GM12878 (cell line): Measurements from ENCODE around the gene DPP6. TPM values are rescaled to one million over a fixed set of nuclear protein-coding genes. Genes with fewer than 3 reads are reported as not detected.

Experiments
- ATAC-seq: fragments of 200-7000 bp; cut with Tn5 transposase; 3 replicates; pipeline ENCODE4 v1.9.1; 2020; ENCODE audit warnings: mild to moderate bottlenecking, moderate library complexity
- BruUV-seq: library from RNA; stranded (reverse); fragments of 400-500 nt; replicated peaks from 2 replicates; lab custom pipeline; 2021; lab: Mats Ljungman, UMichigan
- CTCF ChIA-PET: fragments of 300-600 bp; sonication (Branson Sonifier 250); formaldehyde crosslinking; extraction: SDS; loops from one replicate; lab custom pipeline; 2021; ENCODE audit warnings: inconsistent platforms; lab: Yijun Ruan, JAX
- POLR2A ChIA-PET: fragments of 350-600 bp; formaldehyde crosslinking; extraction: SDS; loops from one replicate; lab custom pipeline; 2021; ENCODE audit warnings: inconsistent platforms; lab: Charles Lee
- RAD21 ChIA-PET: fragments of 300-600 bp; sonication (Branson Sonifier 250); formaldehyde crosslinking; loops from one replicate; lab custom pipeline; 2023; ENCODE audit warnings: antibody characterized with exemption; ENCODE audit not compliant: unreplicated experiment; lab: Charles Lee
- SMC1A ChIA-PET: fragments of 300-600 bp; sonication (Branson Sonifier 250); formaldehyde crosslinking; loops from one replicate; lab custom pipeline; 2023; ENCODE audit not compliant: unreplicated experiment, uncharacterized antibody; lab: Charles Lee
- DNase-seq: peaks from one replicate; pipeline ENCODE4 v3.0.0-alpha.2; 2011; ENCODE audit warnings: low read depth, low spot score
- FAIRE-seq: peaks from 3 replicates; lab custom pipeline; 2011; peaks lifted over from hg19 to GRCh38; lab: Jason Lieb, UNC
- H2AFZ ChIP-seq: 2 replicates; pipeline ENCODE4 v1.6.0; 2011; ENCODE audit warnings: low read depth, low read length, control low read depth; ENCODE audit not compliant: control insufficient read depth
- H3K27ac ChIP-seq: 2 replicates; pipeline ENCODE4 v1.5.1; 2011; ENCODE audit warnings: control low read depth; ENCODE audit not compliant: control insufficient read depth, insufficient read depth
- H3K27me3 ChIP-seq, 2 experiments: replicated peaks in 1 of 2; 2 replicates each; pipeline versions ENCODE4 v1.6.0 to v1.6.1; 2011; ENCODE audit warnings: low read length in 1 of 2; ENCODE audit not compliant: control insufficient read depth in 2 of 2, insufficient read depth in 2 of 2
- H3K36me3 ChIP-seq, 2 experiments: 2 replicates each; pipeline ENCODE4 v1.5.1; 2011; ENCODE audit warnings: low read length in 1 of 2; ENCODE audit not compliant: control insufficient read depth in 2 of 2, insufficient read depth in 2 of 2
- H3K4me1 ChIP-seq: 2 replicates; pipeline ENCODE4 v1.6.1; 2011; ENCODE audit warnings: mild to moderate bottlenecking, low read length, moderate library complexity, mixed read lengths; ENCODE audit not compliant: control insufficient read depth, insufficient read depth
- H3K4me2 ChIP-seq: 2 replicates; pipeline ENCODE4 v1.6.0; 2011; ENCODE audit warnings: control low read depth; ENCODE audit not compliant: control insufficient read depth, insufficient read depth
- H3K4me3 ChIP-seq: fragments of 200-600 bp; sonication (generic); 2 replicates; pipeline ENCODE4 v1.5.1; 2016
- H3K79me2 ChIP-seq: 2 replicates; pipeline ENCODE4 v1.6.0; 2011; ENCODE audit warnings: low read length; ENCODE audit not compliant: control insufficient read depth, insufficient read depth
- H3K9ac ChIP-seq: 2 replicates; pipeline ENCODE4 v1.8.0; 2011; ENCODE audit warnings: low read length, control low read depth, mixed read lengths; ENCODE audit not compliant: control insufficient read depth, insufficient read depth
- H3K9me3 ChIP-seq: replicated peaks from 3 replicates; pipeline ENCODE4 v1.5.1; 2011; ENCODE audit warnings: mild to moderate bottlenecking, low read length; ENCODE audit not compliant: control insufficient read depth, insufficient read depth
- H4K20me1 ChIP-seq: 2 replicates; pipeline ENCODE4 v1.6.0; 2011; ENCODE audit not compliant: control insufficient read depth, insufficient read depth
- CREB1 ChIP-seq: IDR thresholded peaks from 2 replicates; pipeline ENCODE4 v1.6.1; 2012; ENCODE audit warnings: low read depth, mild to moderate bottlenecking, inconsistent platforms
- ESRRA ChIP-seq: IDR thresholded peaks from 2 replicates; pipeline ENCODE4 v1.6.1; 2012; ENCODE audit warnings: mild to moderate bottlenecking, low read length, improper control_type of control experiment
- ETV6 ChIP-seq, 2 experiments: fragments of 450-650 bp in 1 of 2; IDR thresholded peaks in 1 of 2; conservative IDR thresholded peaks in 1 of 2; 2 replicates each; pipeline ENCODE4 v1.6.1; 2014; ENCODE audit warnings: antibody characterized with exemption in 1 of 2, borderline replicate concordance in 1 of 2, low read depth in 1 of 2, mild to moderate bottlenecking in 1 of 2, moderate library complexity in 1 of 2
- HDGF ChIP-seq: fragments of 450-650 bp; IDR thresholded peaks from 2 replicates; pipeline ENCODE4 v1.6.1; 2016; ENCODE audit warnings: antibody characterized with exemption
- PML ChIP-seq: IDR thresholded peaks from 2 replicates; pipeline ENCODE4 v1.6.1; 2012; ENCODE audit warnings: low read length, inconsistent platforms
- RBBP5 ChIP-seq: fragments of 200-600 bp; sonication (generic); conservative IDR thresholded peaks from 2 replicates; pipeline ENCODE4 v1.6.1; 2016
- SP1 ChIP-seq: IDR thresholded peaks from one replicate; pipeline ENCODE4 v1.6.1; 2011; ENCODE audit warnings: low read depth, low read length
- SUPT20H ChIP-seq: IDR thresholded peaks from 2 replicates; pipeline ENCODE4 v1.6.1; 2011; ENCODE audit warnings: low read depth, mild to moderate bottlenecking, low read length, moderate library complexity, borderline replicate concordance; ENCODE audit not compliant: control insufficient read depth
- TBL1XR1 ChIP-seq: IDR thresholded peaks from 2 replicates; pipeline ENCODE4 v1.6.1; 2012; ENCODE audit warnings: low read depth, low read length, improper control_type of control experiment
- WGBS: methylation state at CpG from one replicate; pipeline ENCODE4 v1.1.6; 2016; ENCODE audit warnings: low lambda C conversion rate; ENCODE audit not compliant: insufficient replicate concordance, insufficient coverage; ENCODE audit errors: missing lambda C conversion rate; 5-methylcytosine and 5-hydroxymethylcytosine counted together
- in situ Hi-C: fragments of 300-500 bp; cut with MboI; formaldehyde crosslinking; loops from 9 replicates; pipeline ENCODE4 v1.14.3; 2018; ENCODE audit warnings: mixed read lengths
- intact Hi-C: fragments of 100-400 bp; cut with micrococcal nuclease; formaldehyde crosslinking; loops from one replicate; pipeline ENCODE4 v1.14.2; 2022; ENCODE audit not compliant: unreplicated experiment
- polyA plus RNA-seq, 11 experiments: library from polyadenylated mRNA; depleted of rRNA in 4 of 11; unstranded in 6 of 11; stranded (reverse) in 5 of 11; fragments of >200 nt; fragmentation: Nextera tagmentation in 4 of 11; fragmentation: Illumina TruSeq in 1 of 11; extraction: Ambion mirVana in 4 of 11; extraction: Trizol in 1 of 11; gene quantifications; 1 replicate in 1 of 11; 2 replicates in 10 of 11; pipeline versions ENCODE4 v1.2.1 to v1.2.3, GENCODE V29; 2011 to 2016; ENCODE audit warnings: inconsistent platforms in 2 of 11, missing spikeins in 2 of 11, low read depth in 1 of 11
- total RNA-seq, 4 experiments: library from RNA; depleted of rRNA in 3 of 4; stranded (reverse); fragments of >200 nt in 3 of 4; fragmentation: Illumina TruSeq in 1 of 4; extraction: Trizol in 1 of 4; gene quantifications; 2 replicates each; pipeline versions ENCODE4 v1.2.1 to v1.2.3, GENCODE V29; 2013 to 2021
- TF ChIP-seq, protein P1 (sequence below): fragments of 150-350 bp; IDR thresholded peaks from 2 replicates; pipeline ENCODE4 v1.6.1; 2016; ENCODE audit warnings: low read depth, low read length
- TF ChIP-seq, protein P2 (sequence below): fragments of 450-650 bp; IDR thresholded peaks from 2 replicates; pipeline ENCODE4 v1.6.1; 2014; ENCODE audit warnings: mild to moderate bottlenecking
- TF ChIP-seq, protein P3 (sequence below): IDR thresholded peaks from 2 replicates; pipeline ENCODE4 v1.6.1; 2012; ENCODE audit warnings: low read depth, low read length, improper control_type of control experiment
- TF ChIP-seq, protein P4 (sequence below): fragments of 450-650 bp; IDR thresholded peaks from 2 replicates; pipeline ENCODE4 v1.6.1; 2017; ENCODE audit warnings: borderline replicate concordance
- TF ChIP-seq, protein P5 (sequence below): IDR thresholded peaks from 2 replicates; pipeline ENCODE4 v1.6.1; 2012; ENCODE audit warnings: improper control_type of control experiment, low read depth, low read length; ENCODE audit not compliant: insufficient replicate concordance

The DPP6 gene
- total and polyA plus RNA-seq, 10 of the 15 experiments (the other 5 are each of a cell fraction or from before 2014, with no cell fraction given): not detected

GRCh38 chr7:154326421-154326820 lies 274.2 kb downstream of the DPP6 start:
- RAD21 ChIA-PET: no interaction called here
- no peaks in the 10 kb centered on the region for H3K36me3 ChIP-seq
- SMC1A ChIA-PET: no interaction called here
- no peaks in the 10 kb centered on the region for H3K27me3 ChIP-seq
- no peaks in the 10 kb centered on the region for H4K20me1 ChIP-seq
- H3K4me3 ChIP-seq: no peak overlapping the region
- BruUV-seq: no TSS peak
- no peaks in the 10 kb centered on the region for H3K9me3 ChIP-seq
- no peak overlapping the region for H2AFZ ChIP-seq
- ATAC-seq: no peak
- CTCF ChIA-PET: no interaction called here
- no peaks in the 10 kb centered on the region for H3K4me1 ChIP-seq
- H3K4me2 ChIP-seq: no peak overlapping the region
- no peak for DNase-seq
- FAIRE-seq: no peak
- in situ Hi-C loops: no loop called here
- no peak overlapping the region for H3K9ac ChIP-seq
- H3K27ac ChIP-seq: no peak overlapping the region
- POLR2A ChIA-PET: no interaction called here
- H3K79me2 ChIP-seq: no peaks in the 10 kb centered on the region
- WGBS: 6% methylated on average over 3 of the region's 3 CpGs
- intact Hi-C loops: no loop called here
- TF ChIP-seq, protein P1, sequence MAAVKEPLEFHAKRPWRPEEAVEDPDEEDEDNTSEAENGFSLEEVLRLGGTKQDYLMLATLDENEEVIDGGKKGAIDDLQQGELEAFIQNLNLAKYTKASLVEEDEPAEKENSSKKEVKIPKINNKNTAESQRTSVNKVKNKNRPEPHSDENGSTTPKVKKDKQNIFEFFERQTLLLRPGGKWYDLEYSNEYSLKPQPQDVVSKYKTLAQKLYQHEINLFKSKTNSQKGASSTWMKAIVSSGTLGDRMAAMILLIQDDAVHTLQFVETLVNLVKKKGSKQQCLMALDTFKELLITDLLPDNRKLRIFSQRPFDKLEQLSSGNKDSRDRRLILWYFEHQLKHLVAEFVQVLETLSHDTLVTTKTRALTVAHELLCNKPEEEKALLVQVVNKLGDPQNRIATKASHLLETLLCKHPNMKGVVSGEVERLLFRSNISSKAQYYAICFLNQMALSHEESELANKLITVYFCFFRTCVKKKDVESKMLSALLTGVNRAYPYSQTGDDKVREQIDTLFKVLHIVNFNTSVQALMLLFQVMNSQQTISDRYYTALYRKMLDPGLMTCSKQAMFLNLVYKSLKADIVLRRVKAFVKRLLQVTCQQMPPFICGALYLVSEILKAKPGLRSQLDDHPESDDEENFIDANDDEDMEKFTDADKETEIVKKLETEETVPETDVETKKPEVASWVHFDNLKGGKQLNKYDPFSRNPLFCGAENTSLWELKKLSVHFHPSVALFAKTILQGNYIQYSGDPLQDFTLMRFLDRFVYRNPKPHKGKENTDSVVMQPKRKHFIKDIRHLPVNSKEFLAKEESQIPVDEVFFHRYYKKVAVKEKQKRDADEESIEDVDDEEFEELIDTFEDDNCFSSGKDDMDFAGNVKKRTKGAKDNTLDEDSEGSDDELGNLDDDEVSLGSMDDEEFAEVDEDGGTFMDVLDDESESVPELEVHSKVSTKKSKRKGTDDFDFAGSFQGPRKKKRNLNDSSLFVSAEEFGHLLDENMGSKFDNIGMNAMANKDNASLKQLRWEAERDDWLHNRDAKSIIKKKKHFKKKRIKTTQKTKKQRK: no peak
- TF ChIP-seq PML (no peak), SP1 (no peak), ESRRA (no peak), HDGF (no peak), RBBP5 (no peak), SUPT20H (no peak), CREB1 (no peak), ETV6 (conservative IDR thresholded peaks at IDR 0.05 in 1 of 2, IDR thresholded peaks at IDR 0.05 in 1 of 2; ENCODE audit: borderline replicate concordance in 1 of 2, low read depth in 1 of 2) (no peak), TBL1XR1 (no peak)
- TF ChIP-seq, protein P2, sequence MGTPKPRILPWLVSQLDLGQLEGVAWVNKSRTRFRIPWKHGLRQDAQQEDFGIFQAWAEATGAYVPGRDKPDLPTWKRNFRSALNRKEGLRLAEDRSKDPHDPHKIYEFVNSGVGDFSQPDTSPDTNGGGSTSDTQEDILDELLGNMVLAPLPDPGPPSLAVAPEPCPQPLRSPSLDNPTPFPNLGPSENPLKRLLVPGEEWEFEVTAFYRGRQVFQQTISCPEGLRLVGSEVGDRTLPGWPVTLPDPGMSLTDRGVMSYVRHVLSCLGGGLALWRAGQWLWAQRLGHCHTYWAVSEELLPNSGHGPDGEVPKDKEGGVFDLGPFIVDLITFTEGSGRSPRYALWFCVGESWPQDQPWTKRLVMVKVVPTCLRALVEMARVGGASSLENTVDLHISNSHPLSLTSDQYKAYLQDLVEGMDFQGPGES: no peak
- TF ChIP-seq, protein P3, sequence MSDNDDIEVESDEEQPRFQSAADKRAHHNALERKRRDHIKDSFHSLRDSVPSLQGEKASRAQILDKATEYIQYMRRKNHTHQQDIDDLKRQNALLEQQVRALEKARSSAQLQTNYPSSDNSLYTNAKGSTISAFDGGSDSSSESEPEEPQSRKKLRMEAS: no peak
- TF ChIP-seq, protein P4, sequence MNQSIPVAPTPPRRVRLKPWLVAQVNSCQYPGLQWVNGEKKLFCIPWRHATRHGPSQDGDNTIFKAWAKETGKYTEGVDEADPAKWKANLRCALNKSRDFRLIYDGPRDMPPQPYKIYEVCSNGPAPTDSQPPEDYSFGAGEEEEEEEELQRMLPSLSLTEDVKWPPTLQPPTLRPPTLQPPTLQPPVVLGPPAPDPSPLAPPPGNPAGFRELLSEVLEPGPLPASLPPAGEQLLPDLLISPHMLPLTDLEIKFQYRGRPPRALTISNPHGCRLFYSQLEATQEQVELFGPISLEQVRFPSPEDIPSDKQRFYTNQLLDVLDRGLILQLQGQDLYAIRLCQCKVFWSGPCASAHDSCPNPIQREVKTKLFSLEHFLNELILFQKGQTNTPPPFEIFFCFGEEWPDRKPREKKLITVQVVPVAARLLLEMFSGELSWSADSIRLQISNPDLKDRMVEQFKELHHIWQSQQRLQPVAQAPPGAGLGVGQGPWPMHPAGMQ: no peak
- TF ChIP-seq, protein P5, sequence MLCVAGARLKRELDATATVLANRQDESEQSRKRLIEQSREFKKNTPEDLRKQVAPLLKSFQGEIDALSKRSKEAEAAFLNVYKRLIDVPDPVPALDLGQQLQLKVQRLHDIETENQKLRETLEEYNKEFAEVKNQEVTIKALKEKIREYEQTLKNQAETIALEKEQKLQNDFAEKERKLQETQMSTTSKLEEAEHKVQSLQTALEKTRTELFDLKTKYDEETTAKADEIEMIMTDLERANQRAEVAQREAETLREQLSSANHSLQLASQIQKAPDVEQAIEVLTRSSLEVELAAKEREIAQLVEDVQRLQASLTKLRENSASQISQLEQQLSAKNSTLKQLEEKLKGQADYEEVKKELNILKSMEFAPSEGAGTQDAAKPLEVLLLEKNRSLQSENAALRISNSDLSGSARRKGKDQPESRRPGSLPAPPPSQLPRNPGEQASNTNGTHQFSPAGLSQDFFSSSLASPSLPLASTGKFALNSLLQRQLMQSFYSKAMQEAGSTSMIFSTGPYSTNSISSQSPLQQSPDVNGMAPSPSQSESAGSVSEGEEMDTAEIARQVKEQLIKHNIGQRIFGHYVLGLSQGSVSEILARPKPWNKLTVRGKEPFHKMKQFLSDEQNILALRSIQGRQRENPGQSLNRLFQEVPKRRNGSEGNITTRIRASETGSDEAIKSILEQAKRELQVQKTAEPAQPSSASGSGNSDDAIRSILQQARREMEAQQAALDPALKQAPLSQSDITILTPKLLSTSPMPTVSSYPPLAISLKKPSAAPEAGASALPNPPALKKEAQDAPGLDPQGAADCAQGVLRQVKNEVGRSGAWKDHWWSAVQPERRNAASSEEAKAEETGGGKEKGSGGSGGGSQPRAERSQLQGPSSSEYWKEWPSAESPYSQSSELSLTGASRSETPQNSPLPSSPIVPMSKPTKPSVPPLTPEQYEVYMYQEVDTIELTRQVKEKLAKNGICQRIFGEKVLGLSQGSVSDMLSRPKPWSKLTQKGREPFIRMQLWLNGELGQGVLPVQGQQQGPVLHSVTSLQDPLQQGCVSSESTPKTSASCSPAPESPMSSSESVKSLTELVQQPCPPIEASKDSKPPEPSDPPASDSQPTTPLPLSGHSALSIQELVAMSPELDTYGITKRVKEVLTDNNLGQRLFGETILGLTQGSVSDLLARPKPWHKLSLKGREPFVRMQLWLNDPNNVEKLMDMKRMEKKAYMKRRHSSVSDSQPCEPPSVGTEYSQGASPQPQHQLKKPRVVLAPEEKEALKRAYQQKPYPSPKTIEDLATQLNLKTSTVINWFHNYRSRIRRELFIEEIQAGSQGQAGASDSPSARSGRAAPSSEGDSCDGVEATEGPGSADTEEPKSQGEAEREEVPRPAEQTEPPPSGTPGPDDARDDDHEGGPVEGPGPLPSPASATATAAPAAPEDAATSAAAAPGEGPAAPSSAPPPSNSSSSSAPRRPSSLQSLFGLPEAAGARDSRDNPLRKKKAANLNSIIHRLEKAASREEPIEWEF: no peak
